ENCODE data around the gene RHBDF1. TPM values are rescaled to one million over a fixed set of nuclear protein-coding genes. Genes with fewer than 3 reads are reported as not detected.

Gene RHBDF1
- polyA plus RNA-seq, 1 donor from 2014 or later: 0.21 TPM

DNA sequence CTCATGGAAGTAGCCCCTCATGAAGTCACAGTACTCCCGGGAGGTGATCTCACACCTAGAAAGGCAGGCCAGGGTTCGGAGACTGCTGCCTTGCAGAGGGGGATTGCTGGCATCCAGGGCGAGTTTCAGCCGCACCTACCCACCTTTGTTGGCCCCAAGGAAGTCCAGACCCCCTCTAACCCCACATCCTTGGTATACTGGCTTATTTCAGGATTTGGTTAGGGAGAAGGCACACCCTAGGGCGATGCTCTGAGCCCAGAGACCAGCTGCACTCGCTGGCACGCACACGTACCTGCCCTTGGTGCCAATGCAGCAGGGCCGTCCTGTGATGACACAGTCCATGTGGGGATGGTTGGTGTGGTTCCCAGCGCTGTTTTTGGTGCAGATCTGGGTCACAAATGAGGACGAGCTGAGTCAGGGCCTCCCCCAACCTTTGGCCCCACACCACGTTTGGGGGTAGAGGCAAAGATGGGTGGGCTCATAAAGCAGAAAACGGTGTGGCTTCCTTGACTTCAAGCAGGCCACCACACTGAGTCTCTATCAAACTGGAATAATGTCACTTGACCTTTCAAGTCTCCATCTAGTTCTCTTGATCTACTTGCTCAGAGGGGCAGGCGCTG lies 12.9 kb downstream of the RHBDF1 start:
- no peak overlapping the region for H3K9ac ChIP-seq (ENCODE audit: low read length)
- H3K9me2 ChIP-seq (ENCODE audit: insufficient read depth, low read length): no peaks in the 10 kb centered on the region
- H3K4me2 ChIP-seq (ENCODE audit: low read length): no peak overlapping the region
- peaks cover 3% of the 10 kb centered on the region for H3K79me2 ChIP-seq (replicated peaks; ENCODE audit: insufficient read depth, low read length)
- H3K27me3 ChIP-seq (ENCODE audit: insufficient read depth, low read depth, low read length): no peaks in the 10 kb centered on the region
- H3F3A ChIP-seq (ENCODE audit: insufficient read depth, low read length, poor library complexity, severe bottlenecking): no peaks in the 10 kb centered on the region
- no peaks in the 10 kb centered on the region for H3K36me3 ChIP-seq (ENCODE audit: insufficient read depth, low read length)
- no peak overlapping the region for H3K4me3 ChIP-seq (ENCODE audit: low read length)
- H4K20me1 ChIP-seq (ENCODE audit: insufficient read depth): no peaks in the 10 kb centered on the region
- no peaks in the 10 kb centered on the region for H3K9me3 ChIP-seq (ENCODE audit: low read length)
- TF ChIP-seq TAF1 (IDR thresholded peaks at IDR 0.05; ENCODE audit: low read depth): no peak
- TF ChIP-seq EP300 (conservative IDR thresholded peaks at IDR 0.05; ENCODE audit: poor library complexity, severe bottlenecking): no peak
- TF ChIP-seq, protein P1, sequence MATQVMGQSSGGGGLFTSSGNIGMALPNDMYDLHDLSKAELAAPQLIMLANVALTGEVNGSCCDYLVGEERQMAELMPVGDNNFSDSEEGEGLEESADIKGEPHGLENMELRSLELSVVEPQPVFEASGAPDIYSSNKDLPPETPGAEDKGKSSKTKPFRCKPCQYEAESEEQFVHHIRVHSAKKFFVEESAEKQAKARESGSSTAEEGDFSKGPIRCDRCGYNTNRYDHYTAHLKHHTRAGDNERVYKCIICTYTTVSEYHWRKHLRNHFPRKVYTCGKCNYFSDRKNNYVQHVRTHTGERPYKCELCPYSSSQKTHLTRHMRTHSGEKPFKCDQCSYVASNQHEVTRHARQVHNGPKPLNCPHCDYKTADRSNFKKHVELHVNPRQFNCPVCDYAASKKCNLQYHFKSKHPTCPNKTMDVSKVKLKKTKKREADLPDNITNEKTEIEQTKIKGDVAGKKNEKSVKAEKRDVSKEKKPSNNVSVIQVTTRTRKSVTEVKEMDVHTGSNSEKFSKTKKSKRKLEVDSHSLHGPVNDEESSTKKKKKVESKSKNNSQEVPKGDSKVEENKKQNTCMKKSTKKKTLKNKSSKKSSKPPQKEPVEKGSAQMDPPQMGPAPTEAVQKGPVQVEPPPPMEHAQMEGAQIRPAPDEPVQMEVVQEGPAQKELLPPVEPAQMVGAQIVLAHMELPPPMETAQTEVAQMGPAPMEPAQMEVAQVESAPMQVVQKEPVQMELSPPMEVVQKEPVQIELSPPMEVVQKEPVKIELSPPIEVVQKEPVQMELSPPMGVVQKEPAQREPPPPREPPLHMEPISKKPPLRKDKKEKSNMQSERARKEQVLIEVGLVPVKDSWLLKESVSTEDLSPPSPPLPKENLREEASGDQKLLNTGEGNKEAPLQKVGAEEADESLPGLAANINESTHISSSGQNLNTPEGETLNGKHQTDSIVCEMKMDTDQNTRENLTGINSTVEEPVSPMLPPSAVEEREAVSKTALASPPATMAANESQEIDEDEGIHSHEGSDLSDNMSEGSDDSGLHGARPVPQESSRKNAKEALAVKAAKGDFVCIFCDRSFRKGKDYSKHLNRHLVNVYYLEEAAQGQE (IDR thresholded peaks at IDR 0.05; ENCODE audit: borderline replicate concordance): no peak
- TF ChIP-seq SMC3 (conservative IDR thresholded peaks at IDR 0.05; ENCODE audit: poor library complexity): no peak
- no peak for TF ChIP-seq MXI1 (conservative IDR thresholded peaks at IDR 0.05; ENCODE audit: poor library complexity, severe bottlenecking)
- TF ChIP-seq, protein P2, sequence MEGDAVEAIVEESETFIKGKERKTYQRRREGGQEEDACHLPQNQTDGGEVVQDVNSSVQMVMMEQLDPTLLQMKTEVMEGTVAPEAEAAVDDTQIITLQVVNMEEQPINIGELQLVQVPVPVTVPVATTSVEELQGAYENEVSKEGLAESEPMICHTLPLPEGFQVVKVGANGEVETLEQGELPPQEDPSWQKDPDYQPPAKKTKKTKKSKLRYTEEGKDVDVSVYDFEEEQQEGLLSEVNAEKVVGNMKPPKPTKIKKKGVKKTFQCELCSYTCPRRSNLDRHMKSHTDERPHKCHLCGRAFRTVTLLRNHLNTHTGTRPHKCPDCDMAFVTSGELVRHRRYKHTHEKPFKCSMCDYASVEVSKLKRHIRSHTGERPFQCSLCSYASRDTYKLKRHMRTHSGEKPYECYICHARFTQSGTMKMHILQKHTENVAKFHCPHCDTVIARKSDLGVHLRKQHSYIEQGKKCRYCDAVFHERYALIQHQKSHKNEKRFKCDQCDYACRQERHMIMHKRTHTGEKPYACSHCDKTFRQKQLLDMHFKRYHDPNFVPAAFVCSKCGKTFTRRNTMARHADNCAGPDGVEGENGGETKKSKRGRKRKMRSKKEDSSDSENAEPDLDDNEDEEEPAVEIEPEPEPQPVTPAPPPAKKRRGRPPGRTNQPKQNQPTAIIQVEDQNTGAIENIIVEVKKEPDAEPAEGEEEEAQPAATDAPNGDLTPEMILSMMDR (IDR thresholded peaks at IDR 0.05; ENCODE audit: poor library complexity, severe bottlenecking): no peak
- H3K27ac ChIP-seq (ENCODE audit: low read length): no peak overlapping the region
- no peak overlapping the region for H2AFZ ChIP-seq (ENCODE audit: low read depth, low read length)

DNA sequence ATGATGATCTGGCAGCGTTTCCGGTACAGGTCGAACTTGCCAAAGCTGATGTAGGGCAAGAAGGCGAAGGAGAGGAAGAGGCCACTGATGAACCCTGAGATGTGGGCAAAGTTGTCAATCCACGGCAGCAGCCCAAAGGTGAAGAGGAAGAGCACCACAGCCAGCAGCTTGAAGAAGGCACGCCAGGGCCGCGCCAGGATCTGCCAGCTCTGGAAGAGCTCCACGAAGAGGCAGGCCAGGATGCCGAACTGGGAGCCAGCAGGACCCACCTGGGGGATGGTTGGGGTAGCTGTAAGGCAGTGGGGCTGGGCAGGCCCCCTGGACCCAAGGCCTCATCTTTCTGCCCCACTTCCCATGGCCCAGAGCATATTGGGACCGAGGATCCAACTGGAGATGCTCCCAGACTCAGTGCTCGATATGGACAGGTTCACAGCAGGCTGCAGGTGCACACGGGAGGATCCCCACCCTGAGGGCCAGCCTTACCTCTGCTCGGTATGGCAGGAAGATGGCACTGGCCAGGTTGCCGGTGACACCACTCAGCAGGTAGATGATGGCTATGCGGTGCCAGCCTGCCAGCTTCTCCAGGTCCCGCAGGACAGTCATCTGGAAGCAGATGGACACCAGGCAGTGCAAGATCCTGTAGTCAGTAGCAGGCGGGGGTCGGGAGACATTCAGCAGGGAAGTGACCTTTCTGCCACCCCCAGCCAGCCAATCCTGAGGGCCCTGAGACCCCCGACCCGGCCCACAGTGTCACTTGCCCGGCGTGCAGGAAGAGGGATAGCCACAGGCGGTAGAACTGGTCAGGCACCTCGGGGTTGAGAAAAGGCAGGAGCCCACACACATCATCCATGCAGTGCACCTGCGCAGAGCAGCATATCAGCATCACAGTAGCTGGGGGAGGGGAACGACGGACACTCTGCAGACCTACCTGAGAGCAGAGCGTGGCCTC lies 13.7 kb downstream of the RHBDF1 start:
- no peak overlapping the region for H2AFZ ChIP-seq (ENCODE audit: low read depth, low read length)
- no peaks in the 10 kb centered on the region for H3K9me2 ChIP-seq (ENCODE audit: insufficient read depth, low read length)
- H3K36me3 ChIP-seq (ENCODE audit: insufficient read depth, low read length): no peaks in the 10 kb centered on the region
- no peak overlapping the region for H3K9ac ChIP-seq (ENCODE audit: low read length)
- H4K20me1 ChIP-seq (ENCODE audit: insufficient read depth): no peaks in the 10 kb centered on the region
- H3K27ac ChIP-seq (ENCODE audit: low read length): no peak overlapping the region
- no peaks in the 10 kb centered on the region for H3F3A ChIP-seq (ENCODE audit: insufficient read depth, low read length, poor library complexity, severe bottlenecking)
- no peaks in the 10 kb centered on the region for H3K9me3 ChIP-seq (ENCODE audit: low read length)
- no peak overlapping the region for H3K4me3 ChIP-seq (ENCODE audit: low read length)
- no peak overlapping the region for H3K4me2 ChIP-seq (ENCODE audit: low read length)
- TF ChIP-seq, protein P1 (IDR thresholded peaks at IDR 0.05; ENCODE audit: borderline replicate concordance): no peak
- TF ChIP-seq EZH2 (IDR thresholded peaks at IDR 0.05; ENCODE audit: borderline replicate concordance, insufficient read depth, low read length, poor library complexity, severe bottlenecking): no peak
- no peaks in the 10 kb centered on the region for H3K27me3 ChIP-seq (ENCODE audit: insufficient read depth, low read depth, low read length)
- H3K79me2 ChIP-seq (replicated peaks; ENCODE audit: insufficient read depth, low read length): peaks cover 10% of the 10 kb centered on the region
